ENCODE data around the gene GRM3.
"Not testable (repeated sequence)": the region's sequence is repeated elsewhere in the genome, so short reads cannot be mapped to it uniquely, and the experiment has no call there.

Gene GRM3

DNA sequence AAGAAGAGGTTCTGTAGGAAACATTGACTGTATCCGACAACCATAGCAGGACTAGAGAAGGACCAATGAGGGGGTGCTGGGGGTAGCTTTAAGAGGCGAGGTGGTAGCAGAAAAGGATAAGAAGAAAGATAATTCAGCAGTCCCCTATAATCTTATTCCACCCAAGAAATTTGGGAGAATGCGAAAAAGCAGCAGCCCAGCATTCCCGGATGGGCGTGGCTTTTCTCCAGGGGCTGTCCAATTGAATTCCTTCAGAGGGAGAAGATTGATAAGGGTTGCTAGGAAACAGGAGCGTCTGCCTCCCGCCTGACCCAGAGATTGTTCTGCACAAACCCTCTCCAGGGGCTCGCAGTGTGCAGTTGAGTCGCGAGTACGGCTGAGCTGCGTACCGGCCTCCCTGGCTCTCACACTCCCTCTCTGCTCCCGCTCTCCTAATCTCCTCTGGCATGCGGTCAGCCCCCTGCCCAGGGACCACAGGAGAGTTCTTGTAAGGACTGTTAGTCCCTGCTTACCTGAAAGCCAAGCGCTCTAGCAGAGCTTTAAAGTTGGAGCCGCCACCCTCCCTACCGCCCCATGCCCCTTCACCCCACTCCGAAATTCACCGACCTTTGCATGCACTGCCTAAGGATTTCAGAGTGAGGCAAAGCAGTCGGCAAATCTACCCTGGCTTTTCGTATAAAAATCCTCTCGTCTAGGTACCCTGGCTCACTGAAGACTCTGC, at the start of gene GRM3:
Gene GRM3, plus strand, starts transcription at position 349 of the 721 bp plus-strand sequence. CDS start 121,237 bp downstream, outside the sequence.
- Histone ChIP-seq H3K4me3 (ENCODE audit: low read length) (peak within 1 kb of the TSS; percentile 75), H3K27me3 (replicated peaks; ENCODE audit: control insufficient read depth, insufficient read depth, low read length) (peaks cover 41% of the 10 kb centered on the region), H3K4me1 (ENCODE audit: control insufficient read depth, insufficient read depth, low read length) (peaks cover 19% of the 10 kb centered on the region), H3K9me3 (ENCODE audit: control insufficient read depth, low read length) (no peaks in the 10 kb centered on the region), H3K9ac (ENCODE audit: low read length) (no peak within 1 kb of the TSS), H3K36me3 (ENCODE audit: control insufficient read depth, insufficient read depth, low read length, severe bottlenecking) (no peaks in the 10 kb centered on the region)
- no peak for DNase-seq (ENCODE audit: low read depth)

DNA sequence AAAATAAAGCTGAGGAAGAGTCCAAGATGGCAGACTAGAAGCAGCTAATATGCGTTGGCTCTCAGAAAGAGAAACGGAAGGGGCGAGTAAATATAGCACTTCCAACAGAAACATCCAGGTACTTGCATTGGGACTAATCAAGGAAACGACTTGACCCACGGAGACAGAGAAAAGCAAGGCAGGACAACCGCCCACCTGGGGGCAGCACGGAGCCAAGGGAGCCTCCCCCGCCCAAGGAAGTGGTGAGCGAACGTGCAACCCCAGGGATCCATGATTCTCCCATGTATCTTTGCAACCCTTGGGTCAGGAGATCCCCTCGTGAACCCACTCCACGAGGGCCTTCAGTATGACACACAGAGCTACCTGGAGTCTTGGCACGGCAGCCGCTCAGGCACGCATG, 45.4 kb upstream of the GRM3 start:
- Histone ChIP-seq H3K4me3 (ENCODE audit: low read length) (no peak overlapping the region), H3K9ac (ENCODE audit: low read length) (no peak overlapping the region), H3K27me3 (replicated peaks; ENCODE audit: control insufficient read depth, insufficient read depth, low read length) (no peaks in the 10 kb centered on the region), H3K9me3 (ENCODE audit: control insufficient read depth, low read length) (no peaks in the 10 kb centered on the region), H3K36me3 (ENCODE audit: control insufficient read depth, insufficient read depth, low read length, severe bottlenecking) (no peaks in the 10 kb centered on the region), H3K4me1 (ENCODE audit: control insufficient read depth, insufficient read depth, low read length) (no peaks in the 10 kb centered on the region)
- DNase-seq (ENCODE audit: low read depth) = no peak

DNA sequence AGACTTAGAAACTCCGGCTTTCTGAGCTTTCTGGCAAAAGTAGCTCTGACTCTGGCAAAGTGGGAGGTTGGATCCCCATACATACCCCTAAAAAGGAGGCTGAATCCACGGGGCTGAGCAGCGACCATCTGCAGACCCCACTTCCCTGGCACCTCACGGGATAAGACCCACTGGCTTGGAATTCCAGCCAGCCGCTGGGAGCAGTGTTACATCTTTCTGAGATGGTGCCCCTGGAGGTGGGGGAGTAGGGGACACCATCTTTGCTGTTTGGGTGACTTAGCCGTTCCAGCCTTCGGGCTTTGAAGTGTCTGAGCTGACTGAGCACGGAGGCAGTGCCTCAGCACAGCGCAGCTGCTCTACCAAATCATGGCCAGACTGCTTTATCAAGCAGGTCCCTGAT, 45.0 kb upstream of the GRM3 start:
- H3K4me1 ChIP-seq (ENCODE audit: control insufficient read depth, insufficient read depth, low read length) = no peaks in the 10 kb centered on the region
- DNase-seq (ENCODE audit: low read depth) = no peak
- no peaks in the 10 kb centered on the region for H3K36me3 ChIP-seq (ENCODE audit: control insufficient read depth, insufficient read depth, low read length, severe bottlenecking)
- H3K9me3 ChIP-seq (ENCODE audit: control insufficient read depth, low read length) = no peaks in the 10 kb centered on the region
- no peaks in the 10 kb centered on the region for H3K27me3 ChIP-seq (replicated peaks; ENCODE audit: control insufficient read depth, insufficient read depth, low read length)
- H3K9ac ChIP-seq (ENCODE audit: low read length) = no peak overlapping the region
- no peak overlapping the region for H3K4me3 ChIP-seq (ENCODE audit: low read length)

DNA sequence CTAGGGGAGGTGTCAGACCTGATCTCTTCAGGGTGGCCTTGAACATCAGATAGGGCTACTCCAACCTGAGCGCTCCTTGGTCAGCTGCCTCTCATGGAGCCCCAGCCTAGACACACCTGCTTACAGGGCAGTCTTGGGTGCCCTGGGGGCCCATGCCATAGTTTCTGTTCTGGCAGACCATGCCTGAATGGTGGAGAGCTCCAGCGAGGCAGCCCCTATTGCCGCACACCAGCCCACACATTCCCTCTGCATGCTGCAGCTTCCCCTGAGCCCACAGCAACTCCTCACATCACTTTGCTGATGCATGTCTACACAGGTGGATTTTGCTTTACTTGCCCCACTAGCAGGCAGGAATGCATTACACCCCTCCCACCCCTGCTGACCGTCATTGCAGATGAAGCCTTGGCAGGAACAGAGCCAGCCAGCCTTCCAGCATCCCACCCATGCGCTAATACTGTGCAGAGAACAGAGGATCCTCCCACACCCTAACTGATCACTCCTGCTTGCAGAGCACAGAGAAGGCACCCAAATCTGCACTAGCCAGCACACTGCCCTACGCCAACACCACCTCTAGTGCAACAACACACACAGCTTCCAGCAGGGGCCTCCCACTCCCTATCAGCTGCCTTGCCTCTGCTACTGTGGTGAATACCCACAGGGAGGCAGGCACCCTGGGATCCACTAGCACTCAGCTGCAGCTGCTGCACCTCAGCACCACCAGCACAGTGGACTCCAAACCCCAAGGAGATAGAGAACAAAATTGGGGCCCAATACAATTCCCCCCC, 43.0 kb upstream of the GRM3 start:
- H3K36me3 ChIP-seq (ENCODE audit: control insufficient read depth, insufficient read depth, low read length, severe bottlenecking) = no peaks in the 10 kb centered on the region
- H3K9me3 ChIP-seq (ENCODE audit: control insufficient read depth, low read length) = no peaks in the 10 kb centered on the region
- H3K4me1 ChIP-seq (ENCODE audit: control insufficient read depth, insufficient read depth, low read length) = no peaks in the 10 kb centered on the region
- no peak overlapping the region for H3K4me3 ChIP-seq (ENCODE audit: low read length)
- H3K9ac ChIP-seq (ENCODE audit: low read length) = no peak overlapping the region
- H3K27me3 ChIP-seq (replicated peaks; ENCODE audit: control insufficient read depth, insufficient read depth, low read length) = no peaks in the 10 kb centered on the region
- DNase-seq (ENCODE audit: low read depth) = no peak

DNA sequence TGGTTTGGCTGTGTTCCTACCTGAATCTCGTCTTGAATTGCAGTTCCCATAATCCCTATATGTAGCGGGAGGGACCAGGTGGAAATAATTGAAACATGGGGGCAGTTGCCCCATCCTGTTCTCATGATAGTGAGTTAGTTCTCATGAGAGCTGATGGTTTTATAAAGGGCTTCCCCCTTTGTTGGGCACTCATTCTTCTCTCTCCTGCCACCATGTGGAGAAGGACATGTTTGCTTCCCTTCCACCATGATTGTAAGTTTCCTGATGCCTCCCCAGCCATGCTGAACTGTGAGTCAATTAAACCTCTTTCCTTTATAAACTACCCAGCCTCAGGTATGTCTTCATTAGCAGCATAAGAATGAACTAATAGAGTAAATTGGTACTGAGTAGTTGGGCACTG, 28.0 kb upstream of the GRM3 start:
- not testable (repeated sequence) for H3K4me1 ChIP-seq (ENCODE audit: control insufficient read depth, insufficient read depth, low read length); H3K9ac ChIP-seq (ENCODE audit: low read length); DNase-seq (ENCODE audit: low read depth); H3K9me3 ChIP-seq (ENCODE audit: control insufficient read depth, low read length); H3K4me3 ChIP-seq (ENCODE audit: low read length); H3K36me3 ChIP-seq (ENCODE audit: control insufficient read depth, insufficient read depth, low read length, severe bottlenecking); H3K27me3 ChIP-seq (replicated peaks; ENCODE audit: control insufficient read depth, insufficient read depth, low read length)

DNA sequence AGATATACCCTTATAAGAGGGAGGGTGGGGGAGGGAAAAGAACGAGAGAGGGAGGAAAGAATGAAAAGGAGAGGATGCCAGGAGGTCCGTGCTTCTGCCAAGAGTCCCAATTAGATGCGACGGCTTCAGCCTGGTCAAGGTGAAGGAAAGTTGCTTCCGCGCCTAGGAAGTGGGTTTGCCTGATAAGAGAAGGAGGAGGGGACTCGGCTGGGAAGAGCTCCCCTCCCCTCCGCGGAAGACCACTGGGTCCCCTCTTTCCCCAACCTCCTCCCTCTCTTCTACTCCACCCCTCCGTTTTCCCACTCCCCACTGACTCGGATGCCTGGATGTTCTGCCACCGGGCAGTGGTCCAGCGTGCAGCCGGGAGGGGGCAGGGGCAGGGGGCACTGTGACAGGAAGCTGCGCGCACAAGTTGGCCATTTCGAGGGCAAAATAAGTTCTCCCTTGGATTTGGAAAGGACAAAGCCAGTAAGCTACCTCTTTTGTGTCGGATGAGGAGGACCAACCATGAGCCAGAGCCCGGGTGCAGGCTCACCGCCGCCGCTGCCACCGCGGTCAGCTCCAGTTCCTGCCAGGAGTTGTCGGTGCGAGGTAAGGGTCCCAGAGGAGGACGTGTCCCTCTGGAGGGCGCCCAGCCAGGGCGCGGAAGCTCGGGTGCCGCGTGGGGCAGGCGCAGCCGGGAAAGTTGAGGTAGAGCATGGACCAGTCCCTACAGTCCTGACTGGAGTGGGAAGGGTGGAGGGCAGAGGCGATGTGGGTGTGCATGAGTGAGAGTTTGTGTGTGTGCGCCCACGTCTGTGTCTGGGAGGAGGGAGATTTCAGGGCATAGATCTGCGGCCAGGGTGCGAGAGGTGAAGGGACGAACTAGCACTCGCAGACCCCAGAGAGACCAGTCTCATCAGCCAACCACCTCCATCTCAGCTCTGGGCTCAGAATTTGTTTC, 844 bp downstream of the GRM3 start:
- H3K36me3 ChIP-seq (ENCODE audit: control insufficient read depth, insufficient read depth, low read length, severe bottlenecking) = no peaks in the 10 kb centered on the region
- peaks cover 19% of the 10 kb centered on the region for H3K4me1 ChIP-seq (ENCODE audit: control insufficient read depth, insufficient read depth, low read length)
- no peak overlapping the region for H3K9ac ChIP-seq (ENCODE audit: low read length)
- peak overlapping the region; percentile 75 for H3K4me3 ChIP-seq (ENCODE audit: low read length)
- no peaks in the 10 kb centered on the region for H3K9me3 ChIP-seq (ENCODE audit: control insufficient read depth, low read length)
- peaks cover 41% of the 10 kb centered on the region for H3K27me3 ChIP-seq (replicated peaks; ENCODE audit: control insufficient read depth, insufficient read depth, low read length)
- DNase-seq (ENCODE audit: low read depth) = no peak

DNA sequence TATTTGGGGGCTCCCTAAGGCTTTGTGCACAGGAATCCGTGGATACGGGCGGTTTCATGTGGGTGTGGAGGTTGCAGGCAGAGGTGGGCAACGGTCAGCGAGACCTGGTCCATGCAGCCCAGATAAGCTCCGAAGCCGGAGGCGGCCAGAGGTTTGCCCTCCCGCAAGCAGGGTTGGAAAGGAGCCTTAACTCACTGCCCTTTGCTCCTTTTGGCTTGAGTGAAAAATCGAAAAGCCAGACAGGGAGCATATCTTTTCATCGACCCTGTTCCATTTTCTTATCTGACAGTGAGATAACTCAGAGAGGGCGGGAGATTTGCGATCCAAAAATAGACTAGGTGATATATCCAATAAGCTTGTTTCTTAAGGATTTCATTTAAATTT, 1.5 kb downstream of the GRM3 start:
- H3K36me3 ChIP-seq (ENCODE audit: control insufficient read depth, insufficient read depth, low read length, severe bottlenecking) = no peaks in the 10 kb centered on the region
- DNase-seq (ENCODE audit: low read depth) = no peak
- H3K9ac ChIP-seq (ENCODE audit: low read length) = no peak overlapping the region
- no peaks in the 10 kb centered on the region for H3K9me3 ChIP-seq (ENCODE audit: control insufficient read depth, low read length)
- peak overlapping the region; percentile 23 for H3K4me3 ChIP-seq (ENCODE audit: low read length)
- peaks cover 19% of the 10 kb centered on the region for H3K4me1 ChIP-seq (ENCODE audit: control insufficient read depth, insufficient read depth, low read length)
- H3K27me3 ChIP-seq (replicated peaks; ENCODE audit: control insufficient read depth, insufficient read depth, low read length) = peaks cover 41% of the 10 kb centered on the region

DNA sequence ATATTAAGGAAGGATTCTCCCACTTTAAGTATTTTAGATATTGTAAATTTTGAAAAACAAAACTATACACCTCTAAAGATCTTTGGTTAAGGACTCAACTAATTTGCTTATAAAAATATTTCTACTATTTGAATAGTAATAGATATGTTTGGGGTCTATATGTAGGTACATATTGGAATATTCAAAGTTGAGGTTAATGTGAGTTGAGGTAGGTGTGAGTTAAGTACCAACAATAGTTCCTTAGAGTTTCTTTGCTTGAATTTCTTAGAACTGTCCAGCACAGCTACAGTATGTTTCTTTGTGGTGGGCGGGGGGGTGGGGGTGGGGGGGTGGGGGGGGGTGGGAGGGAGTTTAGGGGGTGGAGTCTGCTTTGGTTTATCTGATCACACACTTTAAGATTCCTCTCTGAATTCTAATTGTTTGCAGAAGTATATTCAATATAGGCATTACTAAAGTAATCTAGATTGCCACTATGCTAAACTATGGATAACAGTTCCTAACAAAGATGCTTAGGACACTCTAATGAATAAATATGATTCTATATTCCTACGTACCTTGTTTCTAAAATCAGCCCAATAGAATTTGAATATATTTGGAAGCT, 2.1 kb downstream of the GRM3 start:
- no peak for DNase-seq (ENCODE audit: low read depth)
- Histone ChIP-seq H3K27me3 (replicated peaks; ENCODE audit: control insufficient read depth, insufficient read depth, low read length) (peaks cover 41% of the 10 kb centered on the region), H3K4me3 (ENCODE audit: low read length) (no peak overlapping the region), H3K4me1 (ENCODE audit: control insufficient read depth, insufficient read depth, low read length) (peaks cover 19% of the 10 kb centered on the region), H3K36me3 (ENCODE audit: control insufficient read depth, insufficient read depth, low read length, severe bottlenecking) (no peaks in the 10 kb centered on the region), H3K9ac (ENCODE audit: low read length) (no peak overlapping the region), H3K9me3 (ENCODE audit: control insufficient read depth, low read length) (no peaks in the 10 kb centered on the region)

DNA sequence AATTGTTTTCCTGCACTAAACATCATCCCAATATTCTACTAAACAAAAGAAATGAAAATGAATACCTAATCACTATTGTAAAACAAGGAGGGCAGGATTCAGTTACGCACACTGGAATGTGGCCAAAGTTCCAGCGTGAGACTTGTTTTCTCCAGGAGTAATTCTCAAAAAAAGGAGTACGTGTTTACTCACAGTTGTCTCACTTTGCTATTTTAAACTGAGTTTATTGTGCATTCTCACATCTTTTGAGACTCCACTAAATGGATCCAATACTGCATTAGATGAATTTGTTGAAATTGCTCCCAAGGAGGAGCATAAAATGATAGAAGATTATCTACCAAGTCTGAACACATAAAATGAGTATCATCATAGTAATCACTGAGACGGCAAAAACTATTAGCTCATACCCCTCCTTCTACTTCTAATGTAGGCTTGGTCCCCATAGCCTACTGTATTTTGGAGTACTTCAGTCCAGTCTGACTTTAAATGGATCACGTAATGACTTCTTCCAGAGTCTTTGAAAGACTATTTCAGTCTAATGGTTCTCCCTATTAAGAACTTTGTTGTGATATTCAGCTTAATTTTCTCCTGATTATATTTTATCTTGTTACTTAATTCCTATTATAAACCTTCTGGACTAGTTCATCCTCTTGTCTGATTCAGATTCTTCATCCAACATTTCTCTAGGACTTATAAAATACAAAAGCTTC, 3.8 kb downstream of the GRM3 start:
- no peak overlapping the region for H3K9ac ChIP-seq (ENCODE audit: low read length)
- H3K9me3 ChIP-seq (ENCODE audit: control insufficient read depth, low read length) = no peaks in the 10 kb centered on the region
- DNase-seq (ENCODE audit: low read depth) = no peak
- peaks cover 32% of the 10 kb centered on the region for H3K27me3 ChIP-seq (replicated peaks; ENCODE audit: control insufficient read depth, insufficient read depth, low read length)
- peaks cover 19% of the 10 kb centered on the region for H3K4me1 ChIP-seq (ENCODE audit: control insufficient read depth, insufficient read depth, low read length)
- no peaks in the 10 kb centered on the region for H3K36me3 ChIP-seq (ENCODE audit: control insufficient read depth, insufficient read depth, low read length, severe bottlenecking)
- H3K4me3 ChIP-seq (ENCODE audit: low read length) = no peak overlapping the region

DNA sequence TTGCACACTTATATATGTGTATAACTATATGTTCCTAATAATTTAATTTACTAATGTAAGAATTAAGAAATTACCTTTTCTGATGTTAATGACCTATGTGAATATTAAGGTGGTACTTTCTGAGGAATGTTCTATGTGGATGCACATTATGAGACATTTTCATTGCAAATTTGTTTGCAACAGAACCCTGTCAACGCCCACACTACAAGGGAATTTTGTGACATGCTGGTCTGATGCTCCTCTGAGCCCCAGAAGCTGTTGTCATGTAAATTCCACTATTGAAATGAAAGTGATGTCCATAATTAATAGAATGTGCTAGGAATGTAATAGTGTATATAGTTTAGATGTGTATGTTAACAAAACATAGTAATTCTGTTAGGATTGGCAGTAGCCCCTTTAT, 4.5 kb downstream of the GRM3 start:
- Histone ChIP-seq H3K9ac (ENCODE audit: low read length) (no peak overlapping the region), H3K27me3 (replicated peaks; ENCODE audit: control insufficient read depth, insufficient read depth, low read length) (peaks cover 29% of the 10 kb centered on the region), H3K9me3 (ENCODE audit: control insufficient read depth, low read length) (no peaks in the 10 kb centered on the region), H3K4me1 (ENCODE audit: control insufficient read depth, insufficient read depth, low read length) (peaks cover 19% of the 10 kb centered on the region), H3K4me3 (ENCODE audit: low read length) (no peak overlapping the region), H3K36me3 (ENCODE audit: control insufficient read depth, insufficient read depth, low read length, severe bottlenecking) (no peaks in the 10 kb centered on the region)
- DNase-seq (ENCODE audit: low read depth) = no peak
